GM19467 (cell line): ENCODE data around the gene SYNGR3.

Experiments
- ATAC-seq: cut with Tn5 transposase; IDR thresholded peaks from one replicate; pipeline ENCODE4 v1.9.1; 2021; ENCODE audit warnings: mild to moderate bottlenecking, moderate library complexity; ENCODE audit not compliant: unreplicated experiment

The SYNGR3 gene

DNA sequence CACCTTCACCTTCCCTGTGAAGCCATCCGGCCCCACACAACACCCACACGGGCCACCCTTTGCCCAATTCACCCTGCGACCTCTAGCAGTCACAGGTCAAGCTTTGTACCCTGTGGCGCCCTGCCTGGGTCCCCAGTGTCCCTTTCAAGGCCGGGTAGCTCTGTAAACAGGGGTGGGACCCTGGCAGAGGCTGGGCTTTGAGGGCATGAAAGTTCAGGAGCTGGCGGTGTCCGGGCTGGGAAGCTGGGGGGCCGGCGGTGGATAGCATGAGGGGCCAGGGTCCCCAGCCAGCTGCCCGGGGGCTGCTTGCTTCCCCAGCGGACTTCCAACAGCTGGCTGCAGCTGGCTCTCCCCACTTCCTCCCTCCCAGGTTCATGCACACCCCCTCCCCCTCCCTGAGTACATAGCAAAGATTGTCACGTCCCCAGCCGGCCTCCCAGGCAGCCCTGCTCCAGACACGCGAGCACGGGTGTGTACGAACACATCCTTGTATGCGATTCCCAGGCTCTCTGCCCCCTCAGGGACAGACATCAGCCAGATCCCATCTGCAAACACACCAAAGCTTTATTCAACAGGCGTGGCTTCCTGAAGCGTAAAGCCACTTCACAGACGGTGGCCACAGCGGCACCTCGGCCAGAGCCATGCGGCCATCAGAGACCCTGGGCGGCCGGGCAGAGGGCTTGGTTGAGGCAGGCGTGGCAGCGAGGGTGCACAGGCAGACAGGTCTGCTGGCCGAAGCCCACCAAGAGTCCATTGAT lies 49.7 kb downstream of the SYNGR3 start:
- no peak for ATAC-seq

DNA sequence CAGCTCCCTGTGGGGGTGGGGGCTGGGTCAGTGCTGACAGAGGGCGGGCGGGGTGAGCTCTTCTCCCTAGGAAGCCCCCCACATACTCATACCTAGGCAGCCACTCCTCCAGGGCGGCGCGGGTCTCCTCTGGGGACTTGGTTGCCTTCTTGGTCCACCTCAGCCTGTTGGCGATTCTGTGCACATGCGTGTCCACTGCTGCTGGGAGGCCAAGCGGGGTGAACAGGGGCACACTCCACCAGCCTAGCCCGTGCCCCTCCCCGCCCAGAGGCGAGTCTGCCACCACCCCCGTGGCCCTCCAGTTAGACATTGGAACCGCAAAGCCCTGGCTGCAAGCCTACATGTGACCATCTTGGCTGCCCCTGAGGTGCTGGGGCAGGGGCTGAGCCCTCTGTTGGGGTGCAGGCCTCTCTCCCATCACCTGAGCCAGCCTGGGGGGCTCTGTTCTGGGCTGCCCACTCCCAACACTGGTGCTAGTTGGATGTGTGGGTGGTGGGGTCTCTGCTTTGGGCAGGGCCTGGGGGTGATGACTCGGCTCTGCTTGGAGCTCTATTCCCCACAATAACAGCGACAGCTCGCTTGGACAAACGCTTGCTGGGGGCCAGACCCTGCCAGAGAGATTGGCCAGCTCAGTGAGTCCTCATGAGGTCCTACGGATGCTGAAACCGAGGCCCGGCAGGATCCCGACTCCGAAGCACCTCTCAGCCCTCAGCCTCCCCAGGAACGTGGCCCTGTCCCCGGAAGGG lies 50.4 kb downstream of the SYNGR3 start:
- no peak for ATAC-seq

DNA sequence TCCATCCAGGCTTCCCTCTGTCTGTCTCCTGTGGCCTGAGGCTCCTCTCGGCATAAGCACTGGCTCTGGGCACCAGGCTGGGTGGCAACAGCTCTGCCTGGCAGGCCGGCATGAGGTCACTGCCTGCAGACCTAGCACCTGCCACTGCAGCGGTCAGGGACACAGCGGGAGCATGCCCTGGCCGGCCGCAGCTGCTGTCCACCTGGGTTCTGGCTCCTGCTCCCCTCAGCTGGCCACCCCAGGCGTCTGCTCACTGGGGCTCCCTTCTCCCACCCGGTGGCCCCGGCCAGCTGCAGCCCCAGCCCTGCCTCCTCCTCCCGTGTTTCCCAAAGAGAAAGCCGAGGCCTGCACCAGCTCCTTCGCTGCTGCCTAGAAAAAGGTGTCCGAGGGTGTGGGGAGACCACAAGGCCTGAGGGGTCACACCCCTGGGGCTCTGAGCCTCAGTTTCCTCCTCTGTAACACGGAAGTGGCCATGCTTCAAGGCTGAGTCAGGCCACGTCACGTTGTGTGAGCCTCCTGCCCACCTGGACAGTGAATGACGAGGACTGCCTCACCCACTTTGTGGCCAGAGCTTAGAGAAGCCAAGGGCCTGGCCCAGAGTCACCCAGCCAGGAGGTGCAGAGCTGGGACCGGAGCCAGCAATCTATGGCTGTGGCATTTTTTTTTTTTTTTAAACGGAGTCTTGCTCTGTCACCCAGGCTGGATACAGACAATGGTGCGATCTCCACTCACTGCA lies 51.2 kb downstream of the SYNGR3 start:
- ATAC-seq: no peak

DNA sequence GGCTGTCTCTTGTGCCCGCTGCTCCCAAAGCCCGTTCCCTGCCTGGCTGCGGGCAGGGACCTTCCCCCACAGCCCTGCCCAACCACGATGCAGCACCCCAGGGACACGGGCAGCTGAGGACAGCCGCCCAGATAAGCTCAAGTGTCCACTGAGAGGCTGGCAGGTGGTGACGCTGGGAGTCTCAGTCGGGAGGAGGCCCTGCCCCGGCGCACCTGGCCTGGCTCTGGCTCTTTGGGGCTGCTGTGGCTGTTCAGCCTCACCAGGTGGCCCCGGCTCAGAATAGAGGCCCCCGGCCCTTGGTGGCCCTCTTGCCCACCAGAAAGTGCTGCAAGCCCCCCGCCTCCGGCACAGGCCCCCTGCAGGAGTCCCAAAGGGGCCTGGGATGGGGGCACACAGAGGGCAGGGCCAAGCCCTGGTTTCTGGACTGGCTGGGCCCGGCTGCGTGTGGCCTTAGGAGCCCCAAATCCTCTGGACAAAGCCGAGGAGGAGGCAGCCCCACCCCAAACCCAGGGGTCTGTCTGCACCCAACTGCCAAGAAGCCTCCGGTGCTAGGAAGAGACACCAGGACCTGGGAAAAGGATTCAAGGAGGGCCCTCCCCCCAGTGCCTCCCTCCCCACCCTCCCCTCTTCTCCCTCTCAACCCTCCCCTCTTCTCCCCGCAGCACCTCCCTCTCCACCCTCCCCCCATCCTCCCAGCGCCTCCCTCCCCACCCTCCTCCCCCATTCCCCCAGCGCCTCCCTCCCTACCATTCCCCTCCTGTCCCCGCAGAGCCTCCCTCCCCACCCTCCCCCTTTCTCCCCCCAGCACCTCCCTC lies 52.6 kb downstream of the SYNGR3 start:
- no peak for ATAC-seq

DNA sequence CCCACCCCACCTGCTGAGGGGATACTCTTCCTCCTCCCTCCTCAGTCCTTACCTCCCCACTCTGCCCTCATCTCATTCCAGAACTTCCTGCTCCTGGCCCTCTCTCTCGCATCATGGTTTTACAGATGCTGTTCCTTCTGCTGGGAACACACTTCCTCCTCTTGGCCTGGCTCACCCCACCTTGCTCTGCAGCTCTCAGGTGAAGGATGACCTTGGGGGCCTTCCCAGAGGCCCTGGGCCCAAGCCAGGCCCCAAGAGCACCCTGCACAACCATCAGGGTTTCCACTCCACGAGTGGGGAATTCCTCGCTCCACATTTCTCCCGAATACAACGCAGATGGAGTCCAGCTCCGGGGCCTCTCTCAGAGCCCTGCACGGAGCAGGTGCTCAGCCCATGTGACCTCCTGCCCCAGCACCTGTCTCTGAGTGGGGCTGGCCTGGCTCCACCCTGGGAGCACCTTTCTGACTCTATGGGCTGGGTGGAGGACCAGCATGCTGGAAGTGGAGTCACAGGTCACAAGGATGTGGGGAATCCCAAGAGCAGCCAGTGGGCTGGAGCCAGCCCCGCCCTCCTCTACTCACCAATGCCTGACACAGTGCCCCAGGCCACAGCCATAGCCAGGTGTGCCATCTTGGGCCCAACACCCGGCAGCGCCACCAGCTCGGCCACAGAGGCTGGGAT lies 53.4 kb downstream of the SYNGR3 start:
- no peak for ATAC-seq
